CD8-positive, alpha-beta memory T cell (primary cell): ENCODE results near the gene ALG11. TPM values are rescaled to one million over a fixed set of nuclear protein-coding genes. Genes with fewer than 3 reads are reported as not detected.

Experiments
- CTCF ChIA-PET: fragments of 350-600 bp; sonication (Branson Sonifier 250); formaldehyde crosslinking; loops from one replicate; lab custom pipeline; 2021; ENCODE audit warnings: antibody characterized with exemption; lab: Charles Lee
- POLR2A ChIA-PET: fragments of 350-600 bp; sonication (Branson Sonifier 250); formaldehyde crosslinking; loops from one replicate; lab custom pipeline; 2021; ENCODE audit warnings: antibody characterized with exemption; lab: Charles Lee
- DNase-seq, 5 donors: peaks; one replicate each; pipeline versions ENCODE4 v3.0.0 to v3.0.0-alpha.2; 2020 to 2022; ENCODE audit warnings: mixed read lengths in 1 of 5
- H3K27ac ChIP-seq: one replicate; pipeline ENCODE4 v1.7.0; 2013; ENCODE audit warnings: low read depth, mild to moderate bottlenecking, low read length, moderate library complexity
- H3K27me3 ChIP-seq: 2 replicates; pipeline ENCODE4 v1.7.0; 2013; ENCODE audit warnings: low read length, mild to moderate bottlenecking; ENCODE audit not compliant: insufficient read depth, poor library complexity, severe bottlenecking
- H3K36me3 ChIP-seq: 2 replicates; pipeline ENCODE4 v1.7.0; 2013; ENCODE audit warnings: mild to moderate bottlenecking, low read length, moderate library complexity; ENCODE audit not compliant: insufficient read depth
- H3K4me1 ChIP-seq: 2 replicates; pipeline ENCODE4 v1.7.0; 2013; ENCODE audit warnings: mild to moderate bottlenecking, low read length, moderate library complexity; ENCODE audit not compliant: insufficient read depth
- H3K4me3 ChIP-seq: 2 replicates; pipeline ENCODE4 v1.7.0; 2013; ENCODE audit warnings: mild to moderate bottlenecking, low read length
- H3K9me3 ChIP-seq: 2 replicates; pipeline ENCODE4 v1.7.0; 2013; ENCODE audit warnings: mild to moderate bottlenecking, low read length
- H3K27ac Mint-ChIP-seq, 8 donors: one replicate each; pipeline ENCODE4 v1.8.0; 2020 to 2021; ENCODE audit warnings: mixed read lengths in 8 of 8, mild to moderate bottlenecking in 6 of 8, inconsistent platforms in 3 of 8, moderate library complexity in 3 of 8
- H3K27me3 Mint-ChIP-seq, 2 donors: one replicate each; pipeline ENCODE4 v1.8.0; 2020 to 2021; ENCODE audit warnings: mixed read lengths in 2 of 2, mild to moderate bottlenecking in 1 of 2, moderate library complexity in 1 of 2
- H3K36me3 Mint-ChIP-seq, 3 donors: one replicate each; pipeline ENCODE4 v1.8.0; 2020 to 2021; ENCODE audit warnings: mixed read lengths in 3 of 3, inconsistent platforms in 1 of 3, mild to moderate bottlenecking in 1 of 3
- H3K4me1 Mint-ChIP-seq, 3 donors: one replicate each; pipeline ENCODE4 v1.8.0; 2020 to 2021; ENCODE audit warnings: mixed read lengths in 3 of 3, inconsistent platforms in 1 of 3, mild to moderate bottlenecking in 1 of 3
- H3K4me3 Mint-ChIP-seq, 7 donors: one replicate each; pipeline ENCODE4 v1.8.0; 2020 to 2021; ENCODE audit warnings: mixed read lengths in 7 of 7, mild to moderate bottlenecking in 6 of 7, moderate library complexity in 4 of 7, inconsistent platforms in 2 of 7
- H3K9me3 Mint-ChIP-seq, 5 donors: one replicate each; pipeline ENCODE4 v1.8.0; 2020 to 2022; ENCODE audit warnings: mixed read lengths in 5 of 5, mild to moderate bottlenecking in 3 of 5, moderate library complexity in 2 of 5, inconsistent platforms in 1 of 5
- polyA plus RNA-seq: library from polyadenylated mRNA; unstranded; fragments of 300-500 nt; fragmentation: Illumina TruSeq; gene quantifications from one replicate; pipeline ENCODE4 v1.2.3, GENCODE V29; 2021
- total RNA-seq, 2 experiments: library from RNA; stranded (reverse); gene quantifications; one replicate each; pipeline ENCODE4 v1.2.3, GENCODE V29; 2021

The ALG11 gene
- total and polyA plus RNA-seq, 3 experiments from 2014 or later = 28.7 to 32.5 (median 30.3) TPM

- H3K36me3 Mint-ChIP-seq = peaks cover 2 to 9% (median 3%) of the 10 kb centered on the region in 3 donors
- H3K27me3 Mint-ChIP-seq = peaks cover 13 to 28% of the 10 kb centered on the region in 2 donors
- no peaks in the 10 kb centered on the region for H3K4me1 Mint-ChIP-seq
- H3K9me3 Mint-ChIP-seq = peaks cover 21 to 55% (median 45%) of the 10 kb centered on the region in 5 donors
- no peaks in the 10 kb centered on the region for H3K4me1 ChIP-seq
- ChIA-PET CTCF (no interaction called here), POLR2A (no interaction called here)
- H3K27ac ChIP-seq = no peak overlapping the region
- H3K4me3 Mint-ChIP-seq = no peak overlapping the region
- no peaks in the 10 kb centered on the region for H3K27me3 ChIP-seq
- H3K27ac Mint-ChIP-seq = no peak overlapping the region
- no peaks in the 10 kb centered on the region for H3K36me3 ChIP-seq
- no peak for DNase-seq
- peaks cover 13% of the 10 kb centered on the region for H3K9me3 ChIP-seq
- no peak overlapping the region for H3K4me3 ChIP-seq
Measured at GRCh38 chr13:52067237-52067636, 55.0 kb downstream of the ALG11 start.

- DNase-seq = no peak
- H3K27ac Mint-ChIP-seq = no peak overlapping the region
- peaks cover 16 to 41% (median 35%) of the 10 kb centered on the region in 5 donors for H3K9me3 Mint-ChIP-seq
Measured at GRCh38 chr13:52070929-52071523, 58.8 kb downstream of the ALG11 start.

More at GRCh38 chr13:52070929-52071523, 58.8 kb downstream of the ALG11 start:
- ChIA-PET CTCF (no interaction called here), POLR2A (no interaction called here)
- Histone ChIP-seq H3K9me3 (peaks cover 13% of the 10 kb centered on the region), H3K27ac (no peak overlapping the region), H3K4me3 (no peak overlapping the region), H3K27me3 (no peaks in the 10 kb centered on the region), H3K4me1 (no peaks in the 10 kb centered on the region), H3K36me3 (no peaks in the 10 kb centered on the region)
- Mint-ChIP-seq H3K36me3 (peaks cover 2 to 4% (median 3%) of the 10 kb centered on the region in 3 donors), H3K4me1 (no peaks in the 10 kb centered on the region), H3K27me3 (peaks cover 19 to 49% of the 10 kb centered on the region in 2 donors), H3K4me3 (no peak overlapping the region)

Other genes starting within 250 kb of the ALG11 start
- gene DHRS12, start 208.2 kb upstream of the ALG11 start, total RNA-seq = 1 to 10 TPM; 7.1 to 7.2 TPM
- gene DHRS12, start 208.2 kb upstream of the ALG11 start, polyA plus RNA-seq = 35.6 TPM
- under 1 TPM; 0.35 to 0.69 TPM for gene TMEM272, start 167.2 kb upstream of the ALG11 start, total RNA-seq
- 0.12 TPM for gene TMEM272, start 167.2 kb upstream of the ALG11 start, polyA plus RNA-seq
- gene CCDC70, start 150.4 kb upstream of the ALG11 start, total RNA-seq = not detected
- not detected for gene CCDC70, start 150.4 kb upstream of the ALG11 start, polyA plus RNA-seq
- gene ATP7B, start 948 bp upstream of the ALG11 start, total RNA-seq = 1 to 10 TPM; 1.1 to 1.2 TPM
- 0.18 TPM for gene ATP7B, start 948 bp upstream of the ALG11 start, polyA plus RNA-seq
- 10 to 100 TPM; 11.4 to 13.3 TPM for gene UTP14C, start 12.3 kb downstream of the ALG11 start, total RNA-seq
- 3.3 TPM for gene UTP14C, start 12.3 kb downstream of the ALG11 start, polyA plus RNA-seq
- not detected for gene NEK5, start 116.7 kb downstream of the ALG11 start, total RNA-seq
- gene NEK5, start 116.7 kb downstream of the ALG11 start, polyA plus RNA-seq = 0.17 TPM
- gene NEK3, start 147.2 kb downstream of the ALG11 start, total RNA-seq = 1 to 10 TPM; 1.2 to 1.5 TPM
- gene NEK3, start 147.2 kb downstream of the ALG11 start, polyA plus RNA-seq = 2.7 TPM